K562 (cell line): Measurements from ENCODE around the gene GABRQ. TPM values are rescaled to one million over a fixed set of nuclear protein-coding genes. Genes with fewer than 3 reads are reported as not detected.
A peak's percentile ranks its signal among the peaks of the same experiment; 100 is the strongest.

Source experiments
- ATAC-seq: fragments of 200-7000 bp; cut with Tn5 transposase; 3 replicates; pipeline ENCODE4 v1.9.1; 2020; ENCODE audit warnings: moderate library complexity
- BruUV-seq: library from RNA; stranded (reverse); fragments of 400-500 nt; replicated peaks from 2 replicates; lab custom pipeline; 2021; lab: Mats Ljungman, UMichigan
- CTCF ChIA-PET: fragments of 300-600 bp; formaldehyde crosslinking; extraction: SDS; loops from one replicate; lab custom pipeline; 2021; ENCODE audit warnings: low intra/inter-chr PET ratio; lab: Yijun Ruan, JAX
- POLR2A ChIA-PET: fragments of 300-600, 350-650 bp; sonication (Branson Sonifier 250); formaldehyde crosslinking; extraction: SDS; loops from one replicate; lab custom pipeline; 2021; ENCODE audit warnings: antibody characterized with exemption, inconsistent platforms; lab: Yijun Ruan, JAX
- DNase-seq, 4 experiments: peaks; one replicate each; pipeline versions ENCODE4 v3.0.0 to v3.0.0-alpha.2; 2011 to 2018; ENCODE audit warnings: low spot score in 3 of 4, mixed read lengths in 3 of 4; ENCODE audit errors: extremely low read depth in 1 of 4
- FAIRE-seq: peaks from 2 replicates; lab custom pipeline; 2011; peaks lifted over from hg19 to GRCh38; lab: Jason Lieb, UNC
- H2AFZ ChIP-seq: 2 replicates; pipeline ENCODE4 v1.6.0; 2011; ENCODE audit warnings: low read depth, low read length, control low read depth, inconsistent platforms
- H3K27ac ChIP-seq: fragments of 200-600 bp; 3 replicates; pipeline ENCODE4 v1.8.0; 2011; ENCODE audit warnings: low read depth, mild to moderate bottlenecking, control low read depth, inconsistent platforms, low read length, moderate library complexity, mixed read lengths; ENCODE audit errors: extremely low read depth
- H3K27me3 ChIP-seq, 2 experiments: fragments of 300-600 bp in 1 of 2; 2 replicates in 1 of 2; 3 replicates in 1 of 2; pipeline versions ENCODE4 v1.6.0 to v1.8.0; 2011; ENCODE audit warnings: inconsistent platforms in 2 of 2, low read length in 2 of 2, mild to moderate bottlenecking in 1 of 2, mixed read lengths in 1 of 2, moderate library complexity in 1 of 2; ENCODE audit not compliant: control insufficient read depth in 2 of 2, insufficient read depth in 2 of 2
- H3K36me3 ChIP-seq: fragments of 300-600 bp; 3 replicates; pipeline ENCODE4 v1.8.0; 2011; ENCODE audit warnings: mild to moderate bottlenecking, low read length, inconsistent platforms; ENCODE audit not compliant: control insufficient read depth, insufficient read depth
- H3K4me1 ChIP-seq, 2 experiments: fragments of 200-600 bp in 1 of 2; replicated peaks in 1 of 2; 2 replicates in 1 of 2; 3 replicates in 1 of 2; pipeline versions ENCODE4 v1.5.1 to v1.8.0; 2011; ENCODE audit warnings: inconsistent platforms in 2 of 2, low read length in 2 of 2, mild to moderate bottlenecking in 1 of 2, mixed read lengths in 1 of 2, moderate library complexity in 1 of 2; ENCODE audit not compliant: control insufficient read depth in 2 of 2, insufficient read depth in 2 of 2
- H3K4me2 ChIP-seq: 2 replicates; pipeline ENCODE4 v1.6.1; 2011; ENCODE audit warnings: low read length, control low read depth, inconsistent platforms, mixed read lengths; ENCODE audit not compliant: insufficient read depth
- H3K4me3 ChIP-seq: fragments of 200-600 bp; sonication (generic), shearing (Covaris generic); 2 replicates; pipeline ENCODE4 v1.5.1; 2016; ENCODE audit warnings: control low read depth, inconsistent platforms
- H3K79me2 ChIP-seq: fragments of 200-600 bp; 3 replicates; pipeline ENCODE4 v1.8.0; 2011; ENCODE audit warnings: low read length, inconsistent platforms; ENCODE audit not compliant: control insufficient read depth, insufficient read depth
- H3K9ac ChIP-seq, 2 experiments: 2 replicates each; pipeline versions ENCODE4 v1.6.0 to v1.6.1; 2011; ENCODE audit warnings: low read depth in 2 of 2, low read length in 2 of 2, control low read depth in 1 of 2, inconsistent platforms in 1 of 2, mild to moderate bottlenecking in 1 of 2, mixed read lengths in 1 of 2; ENCODE audit not compliant: insufficient read depth in 1 of 2
- H3K9me1 ChIP-seq: one replicate; pipeline ENCODE4 v1.6.0; 2011; ENCODE audit warnings: inconsistent platforms, mild to moderate bottlenecking, low read length, moderate library complexity; ENCODE audit not compliant: control insufficient read depth, insufficient read depth
- H3K9me3 ChIP-seq: replicated peaks from 2 replicates; pipeline ENCODE4 v1.5.1; 2011; ENCODE audit warnings: low read depth, low read length, inconsistent platforms; ENCODE audit not compliant: control insufficient read depth, insufficient read depth
- H4K20me1 ChIP-seq: replicated peaks from 2 replicates; pipeline ENCODE4 v1.6.1; 2011; ENCODE audit warnings: low read length, inconsistent platforms, mixed read lengths; ENCODE audit not compliant: control insufficient read depth, insufficient read depth
- CXXC5 ChIP-seq: fragments of 250-450 bp; sonication (Bioruptor Pico); IDR thresholded peaks from 2 replicates; pipeline ENCODE4 v1.8.0; 2022; ENCODE audit warnings: inconsistent platforms, mild to moderate bottlenecking, moderate library complexity
- FOXJ3 ChIP-seq: sonication (generic); formaldehyde crosslinking; IDR thresholded peaks from 2 replicates; pipeline ENCODE4 v1.4.0; 2020; ENCODE audit warnings: mild to moderate bottlenecking, missing genetic modification reagents
- NFRKB ChIP-seq: fragments of 450-650 bp; IDR thresholded peaks from 2 replicates; pipeline ENCODE4 v1.6.1; 2016; ENCODE audit warnings: low read depth
- NR4A1 ChIP-seq, 2 experiments: fragments of 250-450 bp in 1 of 2; fragments of 450-650 bp in 1 of 2; sonication (Bioruptor Pico) in 1 of 2; IDR thresholded peaks; 2 replicates each; pipeline versions ENCODE4 v1.4.0 to v1.6.1; 2016 to 2020; ENCODE audit warnings: mild to moderate bottlenecking in 2 of 2, missing compliant biosample characterization in 1 of 2, missing genetic modification characterization in 1 of 2, moderate library complexity in 1 of 2
- RBM14 ChIP-seq: fragments of 200-400 bp; formaldehyde crosslinking; IDR thresholded peaks from 2 replicates; pipeline ENCODE4 v1.6.1; 2018; ENCODE audit warnings: low read depth, mild to moderate bottlenecking, low read length, moderate library complexity, borderline replicate concordance; ENCODE audit not compliant: insufficient read depth
- ZNF584 ChIP-seq: fragments of 200-800 bp; sonication (Bioruptor generic); IDR thresholded peaks from 2 replicates; pipeline ENCODE4 v1.6.1; 2016; ENCODE audit warnings: low read depth, mild to moderate bottlenecking, missing genetic modification characterization, missing compliant biosample characterization
- ZNF778 ChIP-seq: fragments of 450-650 bp; formaldehyde crosslinking; IDR thresholded peaks from 2 replicates; pipeline ENCODE4 v1.4.0; 2020; ENCODE audit warnings: mild to moderate bottlenecking, moderate library complexity
- in situ Hi-C: fragments of 300-500 bp; cut with MboI; formaldehyde crosslinking; loops from 4 replicates; pipeline ENCODE4 v1.15.0; 2018; ENCODE audit warnings: inconsistent platforms, mixed read lengths
- intact Hi-C: fragments of 100-400 bp; cut with micrococcal nuclease; formaldehyde crosslinking; loops from 2 replicates; pipeline ENCODE4 v1.14.2; 2022
- polyA plus RNA-seq, 8 experiments: library from polyadenylated mRNA; depleted of rRNA in 4 of 8; stranded (reverse) in 5 of 8; unstranded in 3 of 8; fragments of >200 nt; fragmentation: Nextera tagmentation in 2 of 8; fragmentation: Illumina TruSeq in 1 of 8; extraction: Ambion mirVana in 2 of 8; extraction: Trizol in 1 of 8; gene quantifications; 2 replicates each; pipeline versions ENCODE4 v1.2.1 to v1.2.3, GENCODE V29; 2011 to 2014; ENCODE audit warnings: inconsistent platforms in 1 of 8, missing spikeins in 1 of 8
- total RNA-seq, 7 experiments: library from RNA; depleted of rRNA in 6 of 7; stranded (reverse); fragments of >200 nt in 6 of 7; fragmentation: Illumina TruSeq in 2 of 7; extraction: Trizol in 2 of 7; gene quantifications; 2 replicates each; pipeline versions ENCODE4 v1.2.1 to v1.2.3, GENCODE V29; 2011 to 2021; ENCODE audit warnings: low replicate concordance in 1 of 7
- TF ChIP-seq, protein P1 (sequence below), 2 experiments: fragments of 450-650 bp; IDR thresholded peaks; 2 replicates each; pipeline ENCODE4 v1.6.1; 2018; ENCODE audit warnings: mild to moderate bottlenecking in 2 of 2, low read depth in 1 of 2; ENCODE audit not compliant: partially characterized antibody in 2 of 2

Gene GABRQ
- total and polyA plus RNA-seq, 9 of the 15 experiments (the other 6 are each of a cell fraction or from before 2014, with no cell fraction given): 0.25 to 3.2 (median 1.8) TPM

GRCh38 chrX:152637649-152638442, at the start of gene GABRQ (continued):
- TF ChIP-seq CXXC5 (CRISPR knock-in tag): peak; percentile 49

GRCh38 chrX:152588206-152588605, 49.5 kb upstream of the GABRQ start:
- DNase-seq (no peak), ATAC-seq (no peak), FAIRE-seq (no peak)
- Histone ChIP-seq H4K20me1 (no peaks in the 10 kb centered on the region), H3K9me3 (no peaks in the 10 kb centered on the region), H3K4me2 (no peak overlapping the region), H3K9ac (no peak overlapping the region), H3K4me3 (no peak overlapping the region), H3K9me1 (no peaks in the 10 kb centered on the region), H2AFZ (no peak overlapping the region), H3K79me2 (no peaks in the 10 kb centered on the region), H3K36me3 (no peaks in the 10 kb centered on the region), H3K27ac (no peak overlapping the region), H3K27me3 (no peaks in the 10 kb centered on the region), H3K4me1 (no peaks in the 10 kb centered on the region)
- ChIA-PET CTCF (no interaction called here), POLR2A (no interaction called here)
- BruUV-seq: no TSS peak
- intact Hi-C loops: no loop called here
- in situ Hi-C loops: no loop called here
- no peak for TF ChIP-seq ZNF584
- no peak for TF ChIP-seq FOXJ3 (CRISPR knock-in tag)
- no peak for TF ChIP-seq NR4A1 (CRISPR knock-in tag; IDR thresholded peaks at IDR 0.05)
- TF ChIP-seq NR4A1 (tag; IDR thresholded peaks at IDR 0.05): no peak
- TF ChIP-seq, protein P1, sequence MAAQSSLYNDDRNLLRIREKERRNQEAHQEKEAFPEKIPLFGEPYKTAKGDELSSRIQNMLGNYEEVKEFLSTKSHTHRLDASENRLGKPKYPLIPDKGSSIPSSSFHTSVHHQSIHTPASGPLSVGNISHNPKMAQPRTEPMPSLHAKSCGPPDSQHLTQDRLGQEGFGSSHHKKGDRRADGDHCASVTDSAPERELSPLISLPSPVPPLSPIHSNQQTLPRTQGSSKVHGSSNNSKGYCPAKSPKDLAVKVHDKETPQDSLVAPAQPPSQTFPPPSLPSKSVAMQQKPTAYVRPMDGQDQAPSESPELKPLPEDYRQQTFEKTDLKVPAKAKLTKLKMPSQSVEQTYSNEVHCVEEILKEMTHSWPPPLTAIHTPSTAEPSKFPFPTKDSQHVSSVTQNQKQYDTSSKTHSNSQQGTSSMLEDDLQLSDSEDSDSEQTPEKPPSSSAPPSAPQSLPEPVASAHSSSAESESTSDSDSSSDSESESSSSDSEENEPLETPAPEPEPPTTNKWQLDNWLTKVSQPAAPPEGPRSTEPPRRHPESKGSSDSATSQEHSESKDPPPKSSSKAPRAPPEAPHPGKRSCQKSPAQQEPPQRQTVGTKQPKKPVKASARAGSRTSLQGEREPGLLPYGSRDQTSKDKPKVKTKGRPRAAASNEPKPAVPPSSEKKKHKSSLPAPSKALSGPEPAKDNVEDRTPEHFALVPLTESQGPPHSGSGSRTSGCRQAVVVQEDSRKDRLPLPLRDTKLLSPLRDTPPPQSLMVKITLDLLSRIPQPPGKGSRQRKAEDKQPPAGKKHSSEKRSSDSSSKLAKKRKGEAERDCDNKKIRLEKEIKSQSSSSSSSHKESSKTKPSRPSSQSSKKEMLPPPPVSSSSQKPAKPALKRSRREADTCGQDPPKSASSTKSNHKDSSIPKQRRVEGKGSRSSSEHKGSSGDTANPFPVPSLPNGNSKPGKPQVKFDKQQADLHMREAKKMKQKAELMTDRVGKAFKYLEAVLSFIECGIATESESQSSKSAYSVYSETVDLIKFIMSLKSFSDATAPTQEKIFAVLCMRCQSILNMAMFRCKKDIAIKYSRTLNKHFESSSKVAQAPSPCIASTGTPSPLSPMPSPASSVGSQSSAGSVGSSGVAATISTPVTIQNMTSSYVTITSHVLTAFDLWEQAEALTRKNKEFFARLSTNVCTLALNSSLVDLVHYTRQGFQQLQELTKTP (IDR thresholded peaks at IDR 0.05; ENCODE audit: low read depth in 1 of 2, partially characterized antibody in 2 of 2): no peak
- no peak for TF ChIP-seq RBM14
- no peak for TF ChIP-seq NFRKB
- TF ChIP-seq ZNF778 (CRISPR knock-in tag): no peak
